Stimulated activated naive B cell treated with anti-CD40 and anti-IgM and Interleukin-4, amounts not matched to agents 10 μg/mL and 1 μg/mL and 100 μg/mL, for 72 hours (primary cell): Measurements from ENCODE around the gene ABHD12B.

Experiments
- ATAC-seq, 2 donors: fragments of 150-1000 bp; cut with Tn5 transposase; replicated peaks; 2 replicates each; pipeline ENCODE4 v1.10.0; 2021; ENCODE audit warnings: moderate library complexity in 1 of 2
- DNase-seq: peaks from one replicate; pipeline ENCODE4 v3.0.0; 2021
- H3K27ac Mint-ChIP-seq: one replicate; pipeline ENCODE4 v1.8.0; 2022; ENCODE audit warnings: mild to moderate bottlenecking, mixed read lengths
- H3K27me3 Mint-ChIP-seq, 2 donors: one replicate each; pipeline ENCODE4 v1.8.0; 2022; ENCODE audit warnings: mixed read lengths in 2 of 2
- H3K36me3 Mint-ChIP-seq, 2 donors: one replicate each; pipeline ENCODE4 v1.8.0; 2022; ENCODE audit warnings: mixed read lengths in 2 of 2, mild to moderate bottlenecking in 1 of 2
- H3K4me1 Mint-ChIP-seq, 2 donors: one replicate each; pipeline ENCODE4 v1.8.0; 2022; ENCODE audit warnings: mixed read lengths in 2 of 2, mild to moderate bottlenecking in 1 of 2
- H3K4me3 Mint-ChIP-seq, 2 donors: one replicate each; pipeline ENCODE4 v1.8.0; 2022; ENCODE audit warnings: mild to moderate bottlenecking in 2 of 2, mixed read lengths in 2 of 2, moderate library complexity in 1 of 2
- H3K9me3 Mint-ChIP-seq, 2 donors: one replicate each; pipeline ENCODE4 v1.8.0; 2022; ENCODE audit warnings: mixed read lengths in 2 of 2, mild to moderate bottlenecking in 1 of 2

Gene ABHD12B

GRCh38 chr14:50871914-50872732, at the start of gene ABHD12B:
Gene ABHD12B (plus strand): TSS chr14:50872053. CDS start chr14:50872175, 122 bp downstream.
- ATAC-seq (no peak), DNase-seq (no peak)
- Mint-ChIP-seq H3K9me3 (no peaks in the 10 kb centered on the region), H3K27me3 (peaks cover 42 to 47% of the 10 kb centered on the region in 2 donors), H3K4me3 (peak within 1 kb of the TSS; percentile 62 to 64), H3K36me3 (peaks cover 0 to 2% of the 10 kb centered on the region in 2 donors), H3K27ac (no peak within 1 kb of the TSS), H3K4me1 (peaks cover 24 to 50% of the 10 kb centered on the region in 2 donors)

GRCh38 chr14:50822501-50823042, 49.3 kb upstream of the ABHD12B start:
- peaks cover 46 to 68% of the 10 kb centered on the region in 2 donors for H3K36me3 Mint-ChIP-seq
- ATAC-seq = peak; percentile 80 to 82
- peak overlapping the region; percentile 83 to 84 for H3K4me3 Mint-ChIP-seq
- peak; percentile 30 for DNase-seq
- peaks cover 2 to 4% of the 10 kb centered on the region in 2 donors for H3K9me3 Mint-ChIP-seq
- H3K4me1 Mint-ChIP-seq = peaks cover 62 to 88% of the 10 kb centered on the region in 2 donors
- H3K27me3 Mint-ChIP-seq = no peaks in the 10 kb centered on the region
- peak overlapping the region; percentile 95 for H3K27ac Mint-ChIP-seq

- H3K27me3 Mint-ChIP-seq = no peaks in the 10 kb centered on the region
- H3K27ac Mint-ChIP-seq = peak overlapping the region; percentile 95
- H3K36me3 Mint-ChIP-seq = peaks cover 48 to 68% of the 10 kb centered on the region in 2 donors
- ATAC-seq = peak; percentile 43 to 46
- peaks cover 65 to 87% of the 10 kb centered on the region in 2 donors for H3K4me1 Mint-ChIP-seq
- DNase-seq = peak; percentile 37
- peak overlapping the region; percentile 83 to 84 for H3K4me3 Mint-ChIP-seq
- peaks cover 2 to 4% of the 10 kb centered on the region in 2 donors for H3K9me3 Mint-ChIP-seq
Measured at GRCh38 chr14:50823051-50823761, 48.6 kb upstream of the ABHD12B start.

- H3K4me1 Mint-ChIP-seq = peaks cover 65 to 89% of the 10 kb centered on the region in 2 donors
- H3K27me3 Mint-ChIP-seq = no peaks in the 10 kb centered on the region
- peaks cover 2 to 4% of the 10 kb centered on the region in 2 donors for H3K9me3 Mint-ChIP-seq
- peak overlapping the region; percentile 95 for H3K27ac Mint-ChIP-seq
- DNase-seq (peak; percentile 51), ATAC-seq (peak; percentile 76)
- H3K4me3 Mint-ChIP-seq = peak overlapping the region; percentile 83 to 84
- peaks cover 51 to 69% of the 10 kb centered on the region in 2 donors for H3K36me3 Mint-ChIP-seq
Measured at GRCh38 chr14:50823762-50824636, 47.9 kb upstream of the ABHD12B start.

- Mint-ChIP-seq H3K9me3 (no peaks in the 10 kb centered on the region), H3K27ac (peak overlapping the region; percentile 95)
- ATAC-seq = no peak
Measured at GRCh38 chr14:50825307-50825706, 46.5 kb upstream of the ABHD12B start.

GRCh38 chr14:50826681-50827080, 45.2 kb upstream of the ABHD12B start:
- no peak overlapping the region for H3K27ac Mint-ChIP-seq
- peaks cover 47 to 59% of the 10 kb centered on the region in 2 donors for H3K36me3 Mint-ChIP-seq
- no peaks in the 10 kb centered on the region for H3K27me3 Mint-ChIP-seq
- DNase-seq = no peak
- peak overlapping the region; percentile 70 to 94 for H3K4me3 Mint-ChIP-seq
- H3K9me3 Mint-ChIP-seq = no peaks in the 10 kb centered on the region
- ATAC-seq = no peak
- H3K4me1 Mint-ChIP-seq = peaks cover 49 to 73% of the 10 kb centered on the region in 2 donors

More at GRCh38 chr14:50825307-50825706, 46.5 kb upstream of the ABHD12B start:
- peaks cover 55 to 69% of the 10 kb centered on the region in 2 donors for H3K36me3 Mint-ChIP-seq
- H3K27me3 Mint-ChIP-seq = no peaks in the 10 kb centered on the region
- peaks cover 56 to 79% of the 10 kb centered on the region in 2 donors for H3K4me1 Mint-ChIP-seq
- H3K4me3 Mint-ChIP-seq = peak overlapping the region; percentile 62 to 84
- no peak for DNase-seq

GRCh38 chr14:50828721-50829488, 42.9 kb upstream of the ABHD12B start:
- peak overlapping the region; percentile 94 to 98 for H3K4me3 Mint-ChIP-seq
- no peaks in the 10 kb centered on the region for H3K9me3 Mint-ChIP-seq
- H3K27ac Mint-ChIP-seq = peak overlapping the region; percentile 96
- ATAC-seq = no peak
- DNase-seq = no peak
- H3K27me3 Mint-ChIP-seq = no peaks in the 10 kb centered on the region
- H3K4me1 Mint-ChIP-seq = peaks cover 42 to 69% of the 10 kb centered on the region in 2 donors
- H3K36me3 Mint-ChIP-seq = peaks cover 36 to 46% of the 10 kb centered on the region in 2 donors

- Mint-ChIP-seq H3K27ac (peak overlapping the region; percentile 96), H3K4me3 (peak overlapping the region; percentile 94 to 98), H3K4me1 (peaks cover 40 to 69% of the 10 kb centered on the region in 2 donors), H3K9me3 (no peaks in the 10 kb centered on the region), H3K36me3 (peaks cover 36 to 44% of the 10 kb centered on the region in 2 donors), H3K27me3 (no peaks in the 10 kb centered on the region)
- DNase-seq = no peak
- ATAC-seq = no peak
Measured at GRCh38 chr14:50829489-50830043, 42.3 kb upstream of the ABHD12B start.

- Mint-ChIP-seq H3K4me1 (peaks cover 42 to 69% of the 10 kb centered on the region in 2 donors), H3K4me3 (peak overlapping the region; percentile 94 to 98), H3K36me3 (peaks cover 36 to 38% of the 10 kb centered on the region in 2 donors), H3K9me3 (no peaks in the 10 kb centered on the region), H3K27me3 (no peaks in the 10 kb centered on the region), H3K27ac (peak overlapping the region; percentile 96)
- DNase-seq (peak; percentile 75), ATAC-seq (peak; percentile 68 to 73)
Measured at GRCh38 chr14:50830044-50830931, 41.6 kb upstream of the ABHD12B start.

- Mint-ChIP-seq H3K9me3 (no peaks in the 10 kb centered on the region), H3K27me3 (no peaks in the 10 kb centered on the region), H3K4me1 (peaks cover 40 to 69% of the 10 kb centered on the region in 2 donors), H3K36me3 (peaks cover 34% of the 10 kb centered on the region in 2 donors), H3K27ac (peak within 1 kb of the TSS; percentile 96), H3K4me3 (peak within 1 kb of the TSS; percentile 98 to 99)
- peak; percentile 73 for DNase-seq
- peak; percentile 83 to 87 for ATAC-seq
Measured at GRCh38 chr14:50830932-50831725, 40.7 kb upstream of the ABHD12B start, which contains the start of gene NIN. Gene NIN (minus strand): TSS chr14:50831162. CDS start chr14:50822056, 9,106 bp downstream.

GRCh38 chr14:50831726-50832168, 40.1 kb upstream of the ABHD12B start:
- Mint-ChIP-seq H3K4me3 (peak overlapping the region; percentile 97 to 99), H3K9me3 (no peaks in the 10 kb centered on the region)
- no peak for ATAC-seq

More at GRCh38 chr14:50831726-50832168, 40.1 kb upstream of the ABHD12B start:
- Mint-ChIP-seq H3K4me1 (peaks cover 39 to 66% of the 10 kb centered on the region in 2 donors), H3K27me3 (no peaks in the 10 kb centered on the region), H3K27ac (peak overlapping the region; percentile 95), H3K36me3 (peaks cover 28 to 30% of the 10 kb centered on the region in 2 donors)
- no peak for DNase-seq
